ENCODE results near the gene FADS2.

The FADS2 gene

GRCh38 chr11:61837411-61838005, 9.4 kb downstream of the FADS2 start:
- TF ChIP-seq CTCF (conservative IDR thresholded peaks at IDR 0.05; ENCODE audit: control insufficient read depth, insufficient read depth, low read depth, low read length), result no peak
- DNase-seq (ENCODE audit: low read depth), result no peak
- no peak overlapping the region for H3K4me3 ChIP-seq (ENCODE audit: control insufficient read depth, low read depth, low read length)

GRCh38 chr11:61838501-61838900, 10.4 kb downstream of the FADS2 start:
- TF ChIP-seq CTCF (conservative IDR thresholded peaks at IDR 0.05; ENCODE audit: control insufficient read depth, insufficient read depth, low read depth, low read length), result no peak
- no peak for DNase-seq (ENCODE audit: low read depth)
- no peak overlapping the region for H3K4me3 ChIP-seq (ENCODE audit: control insufficient read depth, low read depth, low read length)

GRCh38 chr11:61838921-61839320, 10.8 kb downstream of the FADS2 start:
- TF ChIP-seq CTCF (conservative IDR thresholded peaks at IDR 0.05; ENCODE audit: control insufficient read depth, insufficient read depth, low read depth, low read length), result no peak
- H3K4me3 ChIP-seq (ENCODE audit: control insufficient read depth, low read depth, low read length), result no peak overlapping the region

GRCh38 chr11:61839742-61840141, 11.6 kb downstream of the FADS2 start:
- no peak for TF ChIP-seq CTCF (conservative IDR thresholded peaks at IDR 0.05; ENCODE audit: control insufficient read depth, insufficient read depth, low read depth, low read length)
- no peak for DNase-seq (ENCODE audit: low read depth)
- H3K4me3 ChIP-seq (ENCODE audit: control insufficient read depth, low read depth, low read length), result no peak overlapping the region

More at GRCh38 chr11:61838921-61839320, 10.8 kb downstream of the FADS2 start:
- no peak for DNase-seq (ENCODE audit: low read depth)

GRCh38 chr11:61840371-61840770, 12.3 kb downstream of the FADS2 start:
- no peak for TF ChIP-seq CTCF (conservative IDR thresholded peaks at IDR 0.05; ENCODE audit: control insufficient read depth, insufficient read depth, low read depth, low read length)
- H3K4me3 ChIP-seq (ENCODE audit: control insufficient read depth, low read depth, low read length), result no peak overlapping the region
- DNase-seq (ENCODE audit: low read depth), result no peak

- no peak for DNase-seq (ENCODE audit: low read depth)
- no peak for TF ChIP-seq CTCF (conservative IDR thresholded peaks at IDR 0.05; ENCODE audit: control insufficient read depth, insufficient read depth, low read depth, low read length)
- no peak overlapping the region for H3K4me3 ChIP-seq (ENCODE audit: control insufficient read depth, low read depth, low read length)
Observed at GRCh38 chr11:61841636-61842527, 13.8 kb downstream of the FADS2 start.

Data from fibroblast of mammary gland (primary cell).